H1 (cell line): ENCODE results near the gene PAQR5. TPM values are rescaled to one million over a fixed set of nuclear protein-coding genes. Genes with fewer than 3 reads are reported as not detected.

Experiments
- CTCF ChIA-PET: fragments of 300-600 bp; sonication (Branson Sonifier 250); formaldehyde crosslinking; loops from one replicate; lab custom pipeline; 2021; ENCODE audit not compliant: partially characterized antibody; lab: Charles Lee
- POLR2A ChIA-PET: fragments of 300-600 bp; sonication (Branson Sonifier 250); formaldehyde crosslinking; loops from one replicate; lab custom pipeline; 2021; ENCODE audit warnings: inconsistent platforms; ENCODE audit not compliant: partially characterized antibody; lab: Charles Lee
- DNase-seq, 2 experiments: peaks; one replicate each; pipeline versions ENCODE4 v3.0.0 to v3.0.0-alpha.2; 2010 to 2022; ENCODE audit warnings: low spot score in 2 of 2, low read depth in 1 of 2, mixed read lengths in 1 of 2
- FAIRE-seq: peaks from 2 replicates; lab custom pipeline; 2011; peaks lifted over from hg19 to GRCh38; lab: Jason Lieb, UNC
- H2AFZ ChIP-seq: 2 replicates; pipeline ENCODE4 v1.8.1; 2012; ENCODE audit warnings: low read length, inconsistent platforms
- H2AK5ac ChIP-seq: 2 replicates; pipeline ENCODE4 v1.6.1; 2013; ENCODE audit warnings: low read depth, low read length
- H2BK120ac ChIP-seq: replicated peaks from 2 replicates; pipeline ENCODE3; 2013; ENCODE audit warnings: low read depth, low read length, inconsistent platforms
- H2BK12ac ChIP-seq: 2 replicates; pipeline ENCODE4 v1.6.1; 2013; ENCODE audit warnings: low read depth, low read length
- H2BK15ac ChIP-seq: 2 replicates; pipeline ENCODE4 v1.6.1; 2013; ENCODE audit warnings: low read length
- H2BK20ac ChIP-seq: 2 replicates; pipeline ENCODE4 v1.6.1; 2013; ENCODE audit warnings: low read length
- H2BK5ac ChIP-seq: 2 replicates; pipeline ENCODE4 v1.6.1; 2013; ENCODE audit warnings: low read depth, low read length
- H3K14ac ChIP-seq: 2 replicates; pipeline ENCODE4 v1.6.1; 2013; ENCODE audit warnings: inconsistent platforms; ENCODE audit not compliant: insufficient read length
- H3K18ac ChIP-seq: 2 replicates; pipeline ENCODE4 v1.6.1; 2013; ENCODE audit warnings: low read length; ENCODE audit errors: extremely low read depth
- H3K23ac ChIP-seq: 2 replicates; pipeline ENCODE4 v1.6.1; 2013; ENCODE audit warnings: inconsistent platforms; ENCODE audit not compliant: insufficient read length
- H3K23me2 ChIP-seq: 2 replicates; pipeline ENCODE4 v1.6.1; 2013; ENCODE audit warnings: low read depth, low read length
- H3K27ac ChIP-seq: 2 replicates; pipeline ENCODE4 v1.6.1; 2011; ENCODE audit warnings: low read depth, low read length, inconsistent platforms
- H3K27me3 ChIP-seq, 4 experiments: replicated peaks in 1 of 4; 1 replicate in 1 of 4; 2 replicates in 3 of 4; pipeline versions ENCODE4 v1.6.1 to v1.8.1; 2011 to 2013; ENCODE audit warnings: low read length in 3 of 4, mild to moderate bottlenecking in 3 of 4, inconsistent platforms in 2 of 4, mixed read lengths in 2 of 4, moderate library complexity in 1 of 4; ENCODE audit not compliant: control insufficient read depth in 3 of 4, insufficient read depth in 3 of 4; ENCODE audit errors: extremely low read depth in 1 of 4
- H3K36me3 ChIP-seq, 4 experiments: 2 replicates each; pipeline versions ENCODE4 v1.6.1 to v1.8.1; 2011 to 2013; ENCODE audit warnings: mild to moderate bottlenecking in 4 of 4, low read length in 3 of 4, moderate library complexity in 2 of 4, control low read depth in 1 of 4, inconsistent platforms in 1 of 4; ENCODE audit not compliant: insufficient read depth in 4 of 4, control insufficient read depth in 2 of 4
- H3K4ac ChIP-seq: replicated peaks from 2 replicates; pipeline ENCODE3; 2013; ENCODE audit warnings: low read length, low read depth, mixed read lengths, inconsistent platforms; ENCODE audit not compliant: insufficient read length
- H3K4me1 ChIP-seq, 4 experiments: replicated peaks in 1 of 4; 1 replicate in 1 of 4; 2 replicates in 3 of 4; pipeline versions ENCODE4 v1.6.1 to v1.8.1; 2011 to 2013; ENCODE audit warnings: low read length in 3 of 4, inconsistent platforms in 2 of 4, mixed read lengths in 1 of 4; ENCODE audit not compliant: insufficient read depth in 4 of 4, control insufficient read depth in 3 of 4
- H3K4me2 ChIP-seq, 2 experiments: 2 replicates each; pipeline versions ENCODE4 v1.6.1 to v1.8.1; 2011 to 2013; ENCODE audit warnings: low read depth in 2 of 2, low read length in 2 of 2, control low read depth in 1 of 2, inconsistent platforms in 1 of 2, mild to moderate bottlenecking in 1 of 2; ENCODE audit not compliant: insufficient read depth in 1 of 2
- H3K4me3 ChIP-seq, 4 experiments: fragments of 200-600, 300-600 bp in 1 of 4; sonication (generic), shearing (Covaris generic), sonication (Bioruptor Twin) in 1 of 4; 2 replicates each; pipeline versions ENCODE4 v1.5.1 to v1.8.1; 2011 to 2016; ENCODE audit warnings: low read length in 4 of 4, low read depth in 3 of 4, control low read depth in 2 of 4, inconsistent platforms in 2 of 4, mild to moderate bottlenecking in 2 of 4, mixed read lengths in 1 of 4, moderate library complexity in 1 of 4; ENCODE audit not compliant: insufficient read depth in 2 of 4; ENCODE audit errors: extremely low read depth in 1 of 4
- H3K56ac ChIP-seq: replicated peaks from 2 replicates; pipeline ENCODE3; 2013; ENCODE audit warnings: low read depth, mild to moderate bottlenecking, mixed read lengths, low read length, inconsistent platforms; ENCODE audit not compliant: insufficient read length
- H3K79me1 ChIP-seq: 2 replicates; pipeline ENCODE4 v1.6.1; 2013; ENCODE audit warnings: low read depth, low read length, control low read depth
- H3K79me2 ChIP-seq, 2 experiments: 2 replicates each; pipeline versions ENCODE4 v1.6.1 to v1.8.1; 2012 to 2013; ENCODE audit warnings: low read length in 2 of 2, mild to moderate bottlenecking in 2 of 2, inconsistent platforms in 1 of 2; ENCODE audit not compliant: insufficient read depth in 2 of 2, control insufficient read depth in 1 of 2
- H3K9ac ChIP-seq, 4 experiments: replicated peaks in 1 of 4; 1 replicate in 1 of 4; 2 replicates in 3 of 4; pipeline versions ENCODE4 v1.6.1 to v1.8.1; 2011 to 2013; ENCODE audit warnings: low read depth in 3 of 4, low read length in 3 of 4, control low read depth in 2 of 4, mild to moderate bottlenecking in 2 of 4, moderate library complexity in 2 of 4, inconsistent platforms in 1 of 4; ENCODE audit errors: extremely low read depth in 1 of 4
- H3K9me3 ChIP-seq, 2 experiments: 2 replicates each; pipeline versions ENCODE4 v1.6.1 to v1.8.1; 2012 to 2013; ENCODE audit warnings: mild to moderate bottlenecking in 2 of 2, moderate library complexity in 2 of 2, control low read depth in 1 of 2, inconsistent platforms in 1 of 2, low read depth in 1 of 2, low read length in 1 of 2, mixed read lengths in 1 of 2; ENCODE audit not compliant: insufficient read depth in 2 of 2
- H4K20me1 ChIP-seq, 2 experiments: replicated peaks in 1 of 2; 2 replicates each; pipeline versions ENCODE3 to v1.8.1; 2011 to 2013; ENCODE audit warnings: inconsistent platforms in 2 of 2, low read length in 2 of 2, mild to moderate bottlenecking in 1 of 2; ENCODE audit not compliant: insufficient read depth in 2 of 2, control insufficient read depth in 1 of 2
- H4K5ac ChIP-seq: 2 replicates; pipeline ENCODE4 v1.6.1; 2013; ENCODE audit warnings: low read length, low read depth, mixed read lengths, inconsistent platforms; ENCODE audit not compliant: insufficient read length
- H4K8ac ChIP-seq: 2 replicates; pipeline ENCODE4 v1.8.0; 2013; ENCODE audit warnings: mild to moderate bottlenecking, moderate library complexity, low read length, inconsistent platforms; ENCODE audit not compliant: insufficient read depth; ENCODE audit errors: extremely low read depth
- H4K91ac ChIP-seq: replicated peaks from 2 replicates; pipeline ENCODE3; 2013; ENCODE audit warnings: low read length, mixed read lengths, inconsistent platforms; ENCODE audit not compliant: insufficient read length
- CEBPB ChIP-seq: IDR thresholded peaks from 2 replicates; pipeline ENCODE4 v1.6.1; 2012; ENCODE audit warnings: low read depth, low read length
- KDM1A ChIP-seq: fragments of 200-600, 300-600 bp; sonication (generic); IDR thresholded peaks from 2 replicates; pipeline ENCODE4 v1.7.1; 2016; ENCODE audit warnings: mild to moderate bottlenecking, low read length, borderline replicate concordance
- KDM4A ChIP-seq: IDR thresholded peaks from one replicate; pipeline ENCODE4 v1.7.1; 2012; ENCODE audit warnings: low read depth, mild to moderate bottlenecking, moderate library complexity, low read length, inconsistent platforms; ENCODE audit not compliant: severe bottlenecking
- MAX ChIP-seq: IDR thresholded peaks from 2 replicates; pipeline ENCODE4 v1.6.1; 2012; ENCODE audit warnings: inconsistent platforms
- PHF8 ChIP-seq: fragments of 200-600 bp; sonication (generic); conservative IDR thresholded peaks from 2 replicates; pipeline ENCODE4 v1.7.1; 2012; ENCODE audit warnings: low read depth, mild to moderate bottlenecking, inconsistent platforms, low read length, moderate library complexity
- POU5F1 ChIP-seq: IDR thresholded peaks from 2 replicates; pipeline ENCODE4 v1.6.1; 2011; ENCODE audit warnings: low read depth, mild to moderate bottlenecking, low read length, moderate library complexity
- SAP30 ChIP-seq: fragments of 300-600 bp; sonication (generic); IDR thresholded peaks from 2 replicates; pipeline ENCODE4 v1.7.1; 2012; ENCODE audit warnings: low read length, moderate library complexity, mild to moderate bottlenecking, inconsistent platforms; ENCODE audit not compliant: insufficient read depth, insufficient replicate concordance
- SIN3A ChIP-seq, 2 experiments: IDR thresholded peaks in 1 of 2; conservative IDR thresholded peaks in 1 of 2; 2 replicates each; pipeline ENCODE4 v1.6.1; 2011 to 2012; ENCODE audit warnings: low read length in 2 of 2, improper control_type of control experiment in 1 of 2, low read depth in 1 of 2, mild to moderate bottlenecking in 1 of 2
- SP4 ChIP-seq: IDR thresholded peaks from 2 replicates; pipeline ENCODE4 v1.6.1; 2012; ENCODE audit warnings: low read length, inconsistent platforms
- TCF12 ChIP-seq: IDR thresholded peaks from 2 replicates; pipeline ENCODE4 v1.6.1; 2011; ENCODE audit warnings: low read depth, mild to moderate bottlenecking, low read length
- ZNF274 ChIP-seq: IDR thresholded peaks from 2 replicates; pipeline ENCODE4 v1.7.0; 2012; ENCODE audit warnings: low read length, borderline replicate concordance; ENCODE audit errors: extremely low read depth
- WGBS, 2 experiments: shearing (Covaris generic) in 1 of 2; methylation state at CpG; one replicate each; pipeline versions ENCODE4 v1.1.6 to v1.1.7; 2013 to 2015; ENCODE audit warnings: low lambda C conversion rate in 2 of 2, mixed read lengths in 2 of 2, inconsistent platforms in 1 of 2, low coverage in 1 of 2, missing lambda C conversion rate in 1 of 2; ENCODE audit not compliant: insufficient replicate concordance in 2 of 2, insufficient coverage in 1 of 2, insufficient read length in 1 of 2; ENCODE audit errors: extremely low coverage in 1 of 2, missing lambda C conversion rate in 1 of 2; 5-methylcytosine and 5-hydroxymethylcytosine counted together
- polyA plus RNA-seq, 7 experiments: library from polyadenylated mRNA; depleted of rRNA in 3 of 7; stranded (reverse) in 5 of 7; unstranded in 2 of 7; fragments of >200 nt in 5 of 7; fragments of 200-250 nt in 2 of 7; gene quantifications; 1 replicate in 5 of 7; 2 replicates in 1 of 7; 4 replicates in 1 of 7; pipeline versions ENCODE4 v1.2.1 to v1.2.3, GENCODE V29; 2011 to 2013; ENCODE audit warnings: missing spikeins in 2 of 7, mixed read lengths in 2 of 7
- total RNA-seq: library from RNA; stranded (reverse); fragmentation: NEBNext Ultra II Directional; extraction: Animal tissue kit (Norgen Biotek cat#: 25700); gene quantifications from 2 replicates; pipeline ENCODE4 v1.2.1, GENCODE V29; 2021

The PAQR5 gene
- total and polyA plus RNA-seq, 2 of the 8 experiments (the other 6 are each of a cell fraction or from before 2014, with no cell fraction given): 8.7 to 18.1 TPM

GRCh38 chr15:69288531-69289341 is 10.0 kb upstream of the PAQR5 start:
- peak overlapping the region; percentile 15 for H4K5ac ChIP-seq
- TF ChIP-seq POU5F1 (no peak), TCF12 (no peak), CEBPB (no peak), ZNF274 (no peak), KDM4A (no peak), SP4 (no peak), MAX (no peak), SIN3A (conservative IDR thresholded peaks at IDR 0.05 in 1 of 2, IDR thresholded peaks at IDR 0.05 in 1 of 2; ENCODE audit: low read depth in 1 of 2, low read length in 2 of 2) (no peak), SAP30 (no peak), PHF8 (no peak), KDM1A (no peak)

More at GRCh38 chr15:69288531-69289341, 10.0 kb upstream of the PAQR5 start:
- no peaks in the 10 kb centered on the region; a peak in 1 of 7 replicates for H3K27me3 ChIP-seq
- DNase-seq (no peak), FAIRE-seq (no peak)
- no peaks in the 10 kb centered on the region for H3K9me3 ChIP-seq
- H3K27ac ChIP-seq: no peak overlapping the region
- no peak overlapping the region for H3K4me3 ChIP-seq
- H2AK5ac ChIP-seq: no peak overlapping the region
- H4K20me1 ChIP-seq: no peaks in the 10 kb centered on the region
- H2BK5ac ChIP-seq: no peak overlapping the region
- H2BK120ac ChIP-seq: no peak overlapping the region
- no peak overlapping the region for H3K4ac ChIP-seq
- H3K4me1 ChIP-seq: 0 out of 7 replicates have a peak, but pooled peaks cover 0 to 2% (median 0%) of the 10 kb centered on the region in 4 experiments
- H2AFZ ChIP-seq: peak overlapping the region; percentile 6; the same call in 1 of the 2 replicates
- no peak overlapping the region for H3K18ac ChIP-seq
- H3K56ac ChIP-seq: no peak overlapping the region
- ChIA-PET POLR2A (interaction anchor here (1.2 to 3.2 kb wide), 3 partner anchors 10 to 164 kb away, joined by 3 to 10 read pairs (median 6); partner anchors contain the start of genes PAQR5 and RPLP1), CTCF (interaction anchor here (0.8 to 5.6 kb wide), 5 partner anchors 9 to 22 kb away, joined by 3 to 26 read pairs (median 9); no protein-coding TSS in a partner anchor)
- no peak overlapping the region for H2BK20ac ChIP-seq
- no peak overlapping the region for H3K9ac ChIP-seq
- no peak overlapping the region for H2BK15ac ChIP-seq
- peak overlapping the region; percentile 10 for H4K91ac ChIP-seq
- no peaks in the 10 kb centered on the region for H3K79me1 ChIP-seq
- no peak overlapping the region for H3K23ac ChIP-seq
- H2BK12ac ChIP-seq: no peak overlapping the region; the same call in 1 of the 2 replicates
- no peak overlapping the region for H3K14ac ChIP-seq
- no peaks in the 10 kb centered on the region for H3K36me3 ChIP-seq
- no peak overlapping the region for H3K4me2 ChIP-seq
- 0 out of 2 replicates have a peak overlapping the region, but pooled peaks have one; percentile 83 for H4K8ac ChIP-seq
- no peaks in the 10 kb centered on the region; the same call in 1 of the 2 replicates for H3K23me2 ChIP-seq
- WGBS, 2 experiments: 90% methylated on average over 11 of the region's 11 CpGs; no CpG with 5 or more reads in 1 of the 2 experiments
- no peaks in the 10 kb centered on the region for H3K79me2 ChIP-seq
